Muscle of leg (tissue), 11 donors: ENCODE measurements around the gene TAF1B. TPM values are rescaled to one million over a fixed set of nuclear protein-coding genes. Genes with fewer than 3 reads are reported as not detected.
"Not testable (repeated sequence)": the region's sequence is repeated elsewhere in the genome, so short reads cannot be mapped to it uniquely, and the experiment has no call there.

Experiments used
- DNase-seq: peaks from one replicate; pipeline ENCODE4 v3.0.0; 2013
- H3K27ac ChIP-seq: one replicate; pipeline ENCODE4 v1.5.1; 2013; ENCODE audit warnings: mild to moderate bottlenecking, low read length, control low read depth
- H3K27me3 ChIP-seq: one replicate; pipeline ENCODE4 v1.6.1; 2013; ENCODE audit warnings: low read length; ENCODE audit not compliant: control insufficient read depth, insufficient read depth
- H3K36me3 ChIP-seq: one replicate; pipeline ENCODE4 v1.6.1; 2013; ENCODE audit warnings: low read length; ENCODE audit not compliant: control insufficient read depth, insufficient read depth
- H3K4me1 ChIP-seq: one replicate; pipeline ENCODE4 v1.6.1; 2013; ENCODE audit warnings: low read length; ENCODE audit not compliant: control insufficient read depth, insufficient read depth
- H3K4me3 ChIP-seq: one replicate; pipeline ENCODE4 v1.5.1; 2013; ENCODE audit warnings: low read length, control low read depth
- H3K9me3 ChIP-seq: replicated peaks from 2 replicates; pipeline ENCODE4 v1.6.1; 2013; ENCODE audit warnings: low read depth, low read length; ENCODE audit not compliant: control insufficient read depth
- WGBS: methylation state at CpG from one replicate; pipeline ENCODE4 v1.1.5; 2013; ENCODE audit warnings: missing lambda C conversion rate; ENCODE audit not compliant: insufficient coverage; 5-methylcytosine and 5-hydroxymethylcytosine counted together
- polyA plus RNA-seq, 8 donors: library from polyadenylated mRNA; unstranded; fragments of 120-200 nt; gene quantifications; one replicate each; pipeline versions ENCODE4 v1.2.1 to v1.2.3, GENCODE V29; 2013; ENCODE audit warnings: inconsistent platforms in 1 of 8, low replicate concordance in 1 of 8; ENCODE audit not compliant: insufficient read length in 8 of 8, insufficient read depth in 1 of 8
- total RNA-seq: library from RNA; stranded (reverse); fragments of 120-200 nt; gene quantifications from one replicate; pipeline ENCODE4 v1.2.4, GENCODE V29; 2013

Gene TAF1B
- total and polyA plus RNA-seq, 9 donors = 8.4 to 15.5 (median 11.3) TPM

GRCh38 chr2:9830685-9831410 lies 12.4 kb upstream of the TAF1B start:
- Histone ChIP-seq H3K36me3 (no peaks in the 10 kb centered on the region), H3K4me1 (no peaks in the 10 kb centered on the region), H3K27ac (no peak overlapping the region), H3K27me3 (peaks cover 4% of the 10 kb centered on the region), H3K9me3 (no peaks in the 10 kb centered on the region), H3K4me3 (no peak overlapping the region)
- DNase-seq = no peak
- WGBS = 71% methylated on average over 1 of the region's 5 CpGs

- Histone ChIP-seq H3K36me3 (no peaks in the 10 kb centered on the region), H3K4me3 (no peak overlapping the region), H3K9me3 (no peaks in the 10 kb centered on the region), H3K4me1 (no peaks in the 10 kb centered on the region), H3K27me3 (peaks cover 4% of the 10 kb centered on the region), H3K27ac (no peak overlapping the region)
- DNase-seq = no peak
- 54% methylated on average over 6 of the region's 6 CpGs for WGBS
These were observed 11.6 kb upstream of the TAF1B start for GRCh38 chr2:9831670-9832069.

- H3K4me1 ChIP-seq = no peaks in the 10 kb centered on the region
- no peak for DNase-seq
- no peaks in the 10 kb centered on the region for H3K36me3 ChIP-seq
- no peak overlapping the region for H3K4me3 ChIP-seq
- H3K9me3 ChIP-seq = no peaks in the 10 kb centered on the region
- WGBS = no CpG with 5 or more reads among the region's 1 CpG
- no peak overlapping the region for H3K27ac ChIP-seq
- H3K27me3 ChIP-seq = peaks cover 4% of the 10 kb centered on the region
These were observed 10.7 kb upstream of the TAF1B start for GRCh38 chr2:9832586-9832985.

GRCh38 chr2:9835068-9835467 lies 8.2 kb upstream of the TAF1B start:
- H3K4me3 ChIP-seq, H3K9me3 ChIP-seq, H3K27ac ChIP-seq, DNase-seq, H3K4me1 ChIP-seq, H3K36me3 ChIP-seq, H3K27me3 ChIP-seq: not testable (repeated sequence)
- WGBS = 100% methylated on average over 1 of the region's 1 CpG

- H3K9me3 ChIP-seq = no peaks in the 10 kb centered on the region
- no peaks in the 10 kb centered on the region for H3K4me1 ChIP-seq
- H3K4me3 ChIP-seq = no peak overlapping the region
- no peak overlapping the region for H3K27ac ChIP-seq
- DNase-seq = no peak
- 80% methylated on average over 1 of the region's 3 CpGs for WGBS
- H3K27me3 ChIP-seq = peaks cover 2% of the 10 kb centered on the region
- H3K36me3 ChIP-seq = no peaks in the 10 kb centered on the region
These were observed 7.2 kb upstream of the TAF1B start for GRCh38 chr2:9836074-9836473.

GRCh38 chr2:9836517-9836916 lies 6.8 kb upstream of the TAF1B start:
- Histone ChIP-seq H3K27ac (no peak overlapping the region), H3K27me3 (peaks cover under 1% of the 10 kb centered on the region), H3K9me3 (no peaks in the 10 kb centered on the region), H3K36me3 (no peaks in the 10 kb centered on the region), H3K4me3 (no peak overlapping the region), H3K4me1 (no peaks in the 10 kb centered on the region)
- WGBS = no CpG with 5 or more reads among the region's 3 CpGs
- no peak for DNase-seq

- no peaks in the 10 kb centered on the region for H3K4me1 ChIP-seq
- no peaks in the 10 kb centered on the region for H3K9me3 ChIP-seq
- WGBS = no CpG with 5 or more reads among the region's 4 CpGs
- H3K27me3 ChIP-seq = no peaks in the 10 kb centered on the region
- H3K27ac ChIP-seq = no peak overlapping the region
- DNase-seq = no peak
- no peak overlapping the region for H3K4me3 ChIP-seq
- H3K36me3 ChIP-seq = no peaks in the 10 kb centered on the region
These were observed 5.8 kb upstream of the TAF1B start for GRCh38 chr2:9837451-9837850.

GRCh38 chr2:9838391-9838790 lies 4.9 kb upstream of the TAF1B start:
- Histone ChIP-seq H3K27ac (no peak overlapping the region), H3K27me3 (no peaks in the 10 kb centered on the region), H3K4me1 (peaks cover 4% of the 10 kb centered on the region), H3K4me3 (no peak overlapping the region), H3K9me3 (no peaks in the 10 kb centered on the region), H3K36me3 (no peaks in the 10 kb centered on the region)
- no peak for DNase-seq

- H3K4me3 ChIP-seq = peak overlapping the region; percentile 75
- DNase-seq = no peak
- peaks cover 9% of the 10 kb centered on the region for H3K36me3 ChIP-seq
- H3K9me3 ChIP-seq = no peaks in the 10 kb centered on the region
- 15% methylated on average over 19 of the region's 21 CpGs for WGBS
- H3K27ac ChIP-seq = peak overlapping the region; percentile 91
- no peaks in the 10 kb centered on the region for H3K27me3 ChIP-seq
- peaks cover 9% of the 10 kb centered on the region for H3K4me1 ChIP-seq
These were observed 616 bp upstream of the TAF1B start for GRCh38 chr2:9842487-9843228.

- peak overlapping the region; percentile 75 for H3K4me3 ChIP-seq
- no CpG with 5 or more reads among the region's 15 CpGs for WGBS
- DNase-seq = peak; percentile 56
- H3K4me1 ChIP-seq = peaks cover 9% of the 10 kb centered on the region
- H3K9me3 ChIP-seq = no peaks in the 10 kb centered on the region
- peaks cover 9% of the 10 kb centered on the region for H3K36me3 ChIP-seq
- no peaks in the 10 kb centered on the region for H3K27me3 ChIP-seq
- peak overlapping the region; percentile 91 for H3K27ac ChIP-seq
These were observed 786 bp downstream of the TAF1B start for GRCh38 chr2:9844036-9844483.
